Jurkat, Clone E6-1 (cell line): ENCODE measurements around the gene LDHAL6B. TPM values are rescaled to one million over a fixed set of nuclear protein-coding genes. Genes with fewer than 3 reads are reported as not detected.
"Not testable (repeated sequence)": the region's sequence is repeated elsewhere in the genome, so short reads cannot be mapped to it uniquely, and the experiment has no call there.

Experiments used
- DNase-seq: peaks from one replicate; pipeline ENCODE4 v3.0.0-alpha.2; 2011; ENCODE audit warnings: low read depth, low spot score
- H3K4me3 ChIP-seq: 2 replicates; pipeline ENCODE4 v1.5.1; 2011; ENCODE audit warnings: mild to moderate bottlenecking, low read length, control low read depth, moderate library complexity
- polyA plus RNA-seq: library from polyadenylated mRNA; unstranded; fragments of >200 nt; gene quantifications from one replicate; pipeline ENCODE4 v1.2.1, GENCODE V29; 2012; ENCODE audit warnings: missing spikeins; ENCODE audit not compliant: insufficient read length, insufficient read depth

Gene LDHAL6B
- polyA plus RNA-seq: not detected

DNA sequence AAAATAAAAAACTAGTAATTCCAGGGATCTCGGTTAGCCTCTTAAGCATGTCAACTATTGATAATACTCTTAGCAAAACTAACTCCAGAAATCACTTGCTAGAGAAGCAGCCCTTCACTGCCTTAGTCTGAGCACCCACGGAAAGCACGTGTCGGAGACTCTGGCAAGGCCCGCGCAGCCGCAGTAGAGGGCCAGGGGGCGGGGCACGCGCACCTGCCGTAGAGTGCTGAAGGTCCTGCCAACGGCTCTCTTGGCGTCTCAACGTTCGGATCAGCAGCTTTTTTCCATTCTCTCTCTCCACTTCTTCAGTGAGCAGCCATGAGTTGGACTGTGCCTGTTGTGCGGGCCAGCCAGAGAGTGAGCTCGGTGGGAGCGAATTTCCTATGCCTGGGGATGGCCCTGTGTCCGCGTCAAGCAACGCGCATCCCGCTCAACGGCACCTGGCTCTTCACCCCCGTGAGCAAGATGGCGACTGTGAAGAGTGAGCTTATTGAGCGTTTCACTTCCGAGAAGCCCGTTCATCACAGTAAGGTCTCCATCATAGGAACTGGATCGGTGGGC lies at the start of gene LDHAL6B:
Gene LDHAL6B, plus strand, starts transcription at position 221 of the 561 bp plus-strand sequence. Its CDS starts 98 bp downstream, at position 319.
- no peak for DNase-seq
- no peak within 1 kb of the TSS for H3K4me3 ChIP-seq

DNA sequence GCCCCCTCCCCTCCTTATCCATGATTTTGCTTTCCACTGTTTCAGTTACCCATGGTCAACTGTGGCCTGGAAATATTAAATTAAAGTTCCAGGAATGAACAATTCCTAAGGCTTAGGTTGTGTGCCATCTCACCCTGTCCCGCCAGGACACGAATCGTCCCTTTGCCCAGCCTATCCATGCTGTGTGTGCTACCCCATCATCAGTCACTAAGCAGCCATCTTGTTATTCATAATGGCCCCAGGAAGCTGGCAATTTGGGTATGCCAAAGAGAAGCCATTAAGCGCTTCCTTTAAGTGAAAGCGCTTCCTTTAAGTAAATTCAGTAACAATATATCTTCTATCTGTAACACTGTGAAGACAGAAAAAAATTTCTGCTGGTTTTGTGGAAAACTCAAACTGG lies 49.2 kb upstream of the LDHAL6B start:
- no peak for DNase-seq
- no peak overlapping the region for H3K4me3 ChIP-seq

DNA sequence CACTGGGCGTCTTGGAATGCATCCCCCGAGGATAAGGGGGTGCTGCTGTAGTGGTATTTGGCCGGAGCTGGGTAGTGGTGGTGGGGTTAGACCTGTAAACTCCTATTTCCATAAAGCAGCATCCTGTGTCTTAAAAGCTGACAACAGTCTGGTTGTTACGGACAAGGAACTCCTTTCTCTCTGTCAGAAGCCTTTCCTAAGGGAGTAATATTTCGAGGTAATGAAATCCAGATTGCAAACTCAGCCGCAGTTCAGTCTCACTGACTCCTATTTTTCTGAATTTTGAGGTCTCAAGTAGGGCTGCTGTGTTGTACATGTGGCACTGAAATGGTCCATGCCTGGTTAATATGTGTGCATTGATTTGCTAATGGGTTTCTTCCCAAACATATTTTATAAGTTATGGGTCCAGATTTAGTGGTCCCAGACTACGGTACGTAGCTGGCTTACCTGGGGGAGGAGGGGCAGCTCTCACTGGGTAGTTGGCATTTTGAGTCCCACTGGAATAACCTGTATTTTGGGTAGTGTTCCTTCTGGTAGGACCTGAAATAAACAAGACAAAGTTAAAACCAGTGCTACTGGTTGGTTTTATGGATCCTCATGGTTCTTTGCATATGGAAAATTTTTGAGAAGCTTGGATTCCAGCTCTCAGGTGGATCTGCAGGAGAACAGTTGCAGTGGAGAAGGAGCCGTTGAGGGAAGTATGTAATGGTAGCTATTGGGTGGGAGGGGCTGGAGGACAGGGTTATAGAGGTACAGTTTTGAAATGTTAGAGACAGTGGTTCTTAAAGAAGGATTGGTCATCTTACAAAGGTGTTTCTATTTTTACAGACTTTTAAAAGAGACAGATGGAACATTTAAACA lies 48.6 kb upstream of the LDHAL6B start:
- DNase-seq: no peak
- no peak overlapping the region for H3K4me3 ChIP-seq

DNA sequence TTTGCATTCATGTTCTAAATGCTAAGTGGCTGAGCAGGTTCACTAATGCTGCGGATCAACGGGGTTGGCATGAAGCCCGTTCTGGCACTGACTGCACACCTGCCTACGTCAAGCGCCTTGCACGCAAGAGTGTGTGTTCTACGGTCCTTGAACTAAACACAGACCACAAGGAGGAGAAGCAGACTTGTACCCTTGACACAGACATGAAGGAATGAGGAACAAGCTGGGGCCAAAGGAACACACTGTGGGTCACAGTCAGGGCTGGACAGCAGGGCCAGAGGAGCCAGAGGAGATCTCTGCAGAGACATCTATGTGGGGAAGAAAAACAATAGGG lies 48.0 kb upstream of the LDHAL6B start:
- no peak overlapping the region for H3K4me3 ChIP-seq
- DNase-seq: no peak

DNA sequence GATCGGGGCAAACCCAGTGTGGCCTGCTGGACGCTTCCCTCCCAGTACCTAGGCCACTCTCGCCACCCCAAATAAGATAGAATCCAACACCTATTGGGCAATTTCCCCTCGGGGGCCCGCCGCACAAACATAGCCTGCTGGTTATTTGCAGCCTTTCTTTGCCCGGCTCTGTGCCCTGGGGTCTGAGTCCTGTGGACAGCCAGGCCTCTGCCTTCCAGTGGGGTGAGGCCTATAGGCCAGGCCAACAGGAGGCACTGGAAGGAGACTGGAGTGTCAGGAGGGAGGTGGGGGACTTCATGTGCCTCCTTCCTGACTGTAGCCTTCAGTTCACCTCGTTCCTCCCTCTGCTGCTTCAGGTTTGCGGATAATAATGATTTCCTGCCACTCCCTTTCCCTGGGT lies 47.4 kb upstream of the LDHAL6B start:
- DNase-seq: no peak
- H3K4me3 ChIP-seq: no peak overlapping the region

DNA sequence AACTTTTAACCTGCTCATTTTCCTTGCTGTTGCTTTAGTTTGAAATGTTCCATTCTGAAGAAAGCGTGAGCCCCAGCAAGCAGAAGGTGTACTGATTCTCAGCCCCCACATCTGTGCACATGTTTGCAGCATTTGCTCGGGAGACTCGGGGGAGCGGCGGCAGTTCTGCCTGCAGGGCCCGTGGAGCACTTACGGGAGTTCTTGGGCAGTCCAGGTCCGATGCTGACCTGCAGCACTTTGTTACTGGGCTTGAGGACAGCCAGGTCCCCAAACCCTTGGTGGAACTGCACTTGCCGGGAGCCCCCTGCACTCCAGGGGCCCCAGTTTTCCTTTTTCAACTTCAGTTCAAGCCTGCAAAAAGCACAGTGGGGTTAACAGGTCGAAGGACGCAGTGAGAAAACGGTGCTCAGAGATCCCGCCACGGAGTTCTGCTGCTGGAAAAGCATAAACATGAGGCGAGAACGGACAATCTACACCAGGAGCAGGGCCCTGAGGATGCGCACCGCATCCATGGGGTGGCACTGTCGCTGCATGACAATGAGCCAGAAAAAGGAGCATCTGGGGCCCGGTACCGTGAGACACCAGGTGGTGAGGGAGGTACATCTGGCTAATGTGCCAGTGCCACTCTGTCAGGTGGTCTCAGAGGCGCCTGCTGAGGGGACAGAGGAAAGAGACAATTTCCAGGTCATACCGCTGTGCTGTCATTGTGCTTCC lies 45.6 kb upstream of the LDHAL6B start:
- no peak for DNase-seq
- no peak overlapping the region for H3K4me3 ChIP-seq

DNA sequence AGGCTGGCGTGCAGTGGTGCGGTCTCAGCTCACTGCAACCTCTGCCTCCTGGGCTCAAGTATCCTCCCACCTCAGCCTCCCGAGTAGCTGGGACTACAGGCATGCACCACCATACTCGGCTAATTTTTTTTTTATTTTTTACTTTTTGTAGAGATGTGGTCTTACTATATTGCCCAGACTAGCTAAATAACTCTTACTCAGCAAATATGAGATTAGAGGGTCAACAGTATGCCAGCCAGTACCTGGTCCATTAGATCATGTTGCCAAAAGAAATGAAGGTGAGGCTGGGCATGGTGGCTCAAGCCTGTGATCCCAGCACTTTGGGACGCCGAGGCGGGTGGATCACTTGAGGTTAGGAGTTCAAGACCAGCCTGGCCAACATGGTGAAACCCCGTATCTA lies 44.6 kb upstream of the LDHAL6B start:
- H3K4me3 ChIP-seq, DNase-seq: not testable (repeated sequence)

DNA sequence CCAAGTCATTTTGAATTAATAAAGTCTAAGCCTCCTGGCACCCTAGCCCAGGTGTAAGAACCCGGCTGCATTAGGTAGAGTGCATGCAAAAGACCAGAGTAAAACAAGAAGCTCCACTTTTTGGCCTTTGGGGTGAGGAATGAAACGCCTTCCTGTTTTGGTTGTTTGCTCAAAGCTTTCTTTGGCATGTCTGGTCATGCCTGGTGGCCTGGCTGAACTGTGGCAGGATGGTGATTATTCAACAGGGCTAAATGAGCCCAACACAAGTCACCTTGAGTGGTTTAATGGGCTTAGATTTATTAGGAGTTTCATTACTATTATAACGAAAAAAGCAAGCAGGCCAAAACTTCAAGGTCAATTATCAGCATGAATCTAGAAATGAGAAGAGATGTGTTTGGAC lies 40.9 kb upstream of the LDHAL6B start:
- no peak for DNase-seq
- no peak overlapping the region for H3K4me3 ChIP-seq

DNA sequence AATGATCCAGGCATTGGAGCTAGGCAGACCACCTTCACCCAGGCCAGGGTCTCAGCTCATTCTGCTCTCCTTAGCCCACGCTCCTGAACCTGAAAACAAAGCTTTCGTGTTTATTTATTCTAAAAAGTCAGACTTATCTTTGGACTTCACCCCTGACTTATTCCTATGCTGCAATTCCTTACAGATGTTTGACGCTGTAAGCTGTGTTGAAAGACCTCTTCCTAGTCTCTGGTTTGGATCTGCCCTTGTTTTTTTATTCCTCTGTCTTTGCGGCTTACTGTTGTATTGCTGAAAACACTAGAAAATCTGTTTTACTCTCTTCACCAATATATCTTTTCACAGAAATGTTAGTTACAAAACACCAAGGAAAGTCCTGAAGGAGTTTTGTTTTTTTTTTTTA lies 40.5 kb upstream of the LDHAL6B start:
- no peak for DNase-seq
- no peak overlapping the region for H3K4me3 ChIP-seq

DNA sequence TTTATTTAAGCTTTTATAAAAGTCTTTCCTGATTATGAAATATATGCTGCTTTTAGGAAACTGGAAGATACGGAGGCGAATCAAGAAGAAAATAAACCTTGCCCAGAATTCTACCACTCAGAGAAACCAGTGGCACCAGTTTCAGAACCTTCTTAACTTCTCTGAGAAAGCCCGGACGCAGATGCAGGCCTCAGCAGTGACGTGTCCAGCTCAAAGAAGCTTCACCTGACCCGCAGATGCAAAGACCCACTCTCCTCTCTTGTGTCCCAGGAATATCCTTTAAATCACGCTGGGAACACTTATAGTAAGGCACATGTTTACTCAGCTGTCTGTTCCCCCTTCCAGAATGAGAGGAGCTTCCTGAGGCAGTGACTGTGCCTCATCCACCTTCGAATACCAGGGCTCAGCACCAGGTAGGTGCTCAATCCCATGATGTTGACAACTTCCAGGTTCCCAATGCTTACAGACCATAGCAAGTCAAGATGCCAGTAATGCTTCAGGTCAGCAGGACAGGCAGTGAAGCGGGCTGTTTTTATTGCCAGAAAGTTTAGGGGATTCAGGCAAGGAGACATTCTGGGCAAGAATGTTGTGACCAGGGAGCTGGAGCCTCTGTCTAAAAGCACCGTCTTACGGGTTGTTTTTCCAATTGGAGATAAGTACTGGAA lies 39.9 kb upstream of the LDHAL6B start:
- no peak overlapping the region for H3K4me3 ChIP-seq
- DNase-seq: no peak

DNA sequence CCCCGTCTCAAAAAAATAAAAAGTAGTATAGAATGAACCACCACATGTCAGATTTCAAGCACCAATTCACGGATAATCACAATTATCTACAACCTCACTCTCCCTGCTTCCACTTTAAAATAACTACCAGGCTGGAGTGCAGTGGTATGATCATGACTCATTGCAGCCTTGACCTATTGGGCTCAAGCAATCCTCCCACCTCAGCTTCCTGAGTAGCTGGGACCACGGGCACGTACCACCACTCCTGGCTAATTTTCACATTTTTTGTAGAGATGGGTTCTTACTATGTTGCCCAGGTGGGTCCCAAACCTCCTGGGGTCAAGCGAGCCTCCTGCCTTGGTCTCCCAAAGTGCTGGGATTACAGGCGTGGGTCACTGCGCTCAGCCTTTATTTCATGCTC lies 38.1 kb upstream of the LDHAL6B start:
- no peak for DNase-seq
- H3K4me3 ChIP-seq: no peak overlapping the region

DNA sequence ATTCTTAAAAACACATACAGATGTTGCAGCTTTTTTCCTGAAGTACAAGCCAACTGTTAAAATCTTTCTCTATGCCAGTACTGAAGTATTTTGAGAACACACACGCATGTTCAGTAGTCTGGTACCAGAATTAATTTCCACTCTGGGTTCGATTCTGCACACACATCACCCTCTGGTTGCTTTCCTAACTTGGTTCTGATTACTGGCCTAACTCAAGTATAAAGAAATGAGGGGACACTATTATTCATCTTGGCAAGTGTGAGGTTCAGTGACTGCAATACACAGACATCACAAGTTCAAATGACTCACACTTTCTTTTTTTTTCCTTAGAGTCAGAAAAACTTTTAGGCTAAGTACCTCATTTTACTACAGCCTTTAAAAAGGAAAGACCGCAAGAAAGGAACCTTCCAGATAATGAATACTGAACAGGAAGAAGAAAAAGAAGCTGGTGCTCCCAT lies 37.4 kb upstream of the LDHAL6B start:
- no peak for DNase-seq
- no peak overlapping the region for H3K4me3 ChIP-seq

DNA sequence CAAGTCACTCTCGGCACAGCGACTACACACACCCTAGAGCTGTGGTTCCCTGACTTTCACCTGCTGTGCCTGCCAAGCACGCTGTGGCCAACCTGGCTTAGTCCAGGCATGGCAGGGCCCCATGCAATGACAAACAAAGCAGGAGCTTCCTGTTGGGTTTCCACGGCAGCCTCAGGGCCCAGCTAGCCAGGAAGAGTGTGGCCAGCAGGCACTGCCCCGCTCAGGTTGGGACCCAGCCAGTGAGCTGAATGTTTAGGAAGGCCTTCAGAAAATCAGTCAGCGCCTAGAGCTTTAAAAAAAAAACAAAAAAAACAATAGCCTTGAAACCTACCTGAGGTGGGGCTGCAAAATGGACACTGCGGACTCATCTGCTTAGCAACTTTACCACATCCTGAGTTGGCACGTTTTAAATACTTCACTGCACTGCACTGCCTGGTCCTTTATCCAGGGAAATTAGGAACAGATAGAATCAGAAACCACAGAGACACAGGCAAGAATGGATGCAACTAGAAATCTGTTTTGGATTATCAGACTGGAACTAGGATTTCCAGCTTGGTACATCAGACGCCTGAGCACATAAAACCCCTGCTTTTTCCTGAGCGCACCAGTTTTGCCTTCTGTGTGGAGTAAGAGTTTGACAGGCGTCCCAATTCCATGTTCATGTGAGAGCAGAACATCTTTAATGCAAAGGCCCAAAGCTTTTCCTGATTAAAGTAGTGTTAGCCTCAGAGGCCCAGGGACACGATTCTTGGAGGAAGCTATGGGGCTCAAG lies 36.2 kb upstream of the LDHAL6B start:
- no peak for DNase-seq

DNA sequence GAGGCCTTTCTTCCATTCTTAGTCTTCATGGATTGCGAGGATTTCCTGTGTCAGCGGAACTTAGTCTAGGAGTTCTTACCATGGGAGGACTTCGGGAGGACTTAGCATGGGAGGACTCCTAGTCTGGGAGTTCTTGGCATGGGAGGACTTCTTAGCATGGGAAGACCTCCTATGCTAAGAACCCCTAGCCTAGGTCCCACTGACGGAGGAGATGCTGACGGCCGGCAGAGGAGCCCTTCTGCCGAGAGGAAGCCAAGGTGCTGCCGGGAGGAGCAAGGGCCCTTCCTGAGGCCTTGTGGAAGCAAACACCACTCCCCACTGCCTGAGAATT lies 35.6 kb upstream of the LDHAL6B start:
- H3K4me3 ChIP-seq: no peak overlapping the region
- DNase-seq: no peak

More for the DNA sequence above, 36.2 kb upstream of the LDHAL6B start:
- no peak overlapping the region for H3K4me3 ChIP-seq

DNA sequence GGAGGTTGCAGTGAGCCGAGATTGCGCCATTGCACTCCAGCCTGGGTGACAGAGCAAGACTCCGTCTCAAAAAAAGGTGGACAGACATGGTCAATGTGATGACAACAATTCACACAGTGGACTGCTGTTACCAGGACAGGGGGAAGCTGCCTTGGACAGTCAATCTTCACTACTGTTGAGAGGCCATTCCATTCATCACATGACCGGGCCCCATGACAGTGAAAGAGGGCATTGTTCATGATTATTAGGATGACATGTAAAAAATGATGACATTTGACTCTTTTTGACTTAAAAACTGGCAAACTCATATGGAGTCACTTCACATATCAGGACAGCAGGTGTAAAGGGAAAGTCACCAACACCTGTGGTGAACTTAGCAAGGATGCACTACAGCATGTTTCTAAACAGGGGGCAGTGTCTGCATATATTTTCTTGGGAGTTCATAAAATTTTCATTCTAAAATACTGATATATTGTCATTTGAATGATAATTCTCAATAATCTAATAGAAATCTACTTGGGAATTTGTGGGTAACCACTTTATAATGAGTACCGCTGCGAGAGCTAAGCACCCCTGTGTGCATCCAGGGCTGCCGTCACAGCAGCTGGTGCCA lies 34.2 kb upstream of the LDHAL6B start:
- no peak for DNase-seq
- no peak overlapping the region for H3K4me3 ChIP-seq

DNA sequence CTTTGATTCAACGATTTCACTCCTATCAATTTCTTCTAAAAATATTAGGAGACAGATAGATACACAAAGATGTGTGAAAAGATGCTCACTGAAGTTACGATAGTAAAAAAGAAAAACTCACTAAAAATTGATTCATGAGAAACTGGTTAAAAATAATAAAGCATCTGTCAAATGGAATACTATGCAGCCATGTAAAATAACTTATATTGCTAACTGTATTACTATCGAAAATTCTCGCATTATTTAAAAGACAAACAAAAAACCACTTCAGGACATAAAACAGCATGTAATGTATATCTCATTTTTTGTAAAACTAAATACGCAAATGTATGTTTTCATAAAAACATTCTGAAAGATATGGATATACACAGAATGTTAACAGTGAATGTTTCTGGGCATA lies 33.4 kb upstream of the LDHAL6B start:
- DNase-seq: no peak

DNA sequence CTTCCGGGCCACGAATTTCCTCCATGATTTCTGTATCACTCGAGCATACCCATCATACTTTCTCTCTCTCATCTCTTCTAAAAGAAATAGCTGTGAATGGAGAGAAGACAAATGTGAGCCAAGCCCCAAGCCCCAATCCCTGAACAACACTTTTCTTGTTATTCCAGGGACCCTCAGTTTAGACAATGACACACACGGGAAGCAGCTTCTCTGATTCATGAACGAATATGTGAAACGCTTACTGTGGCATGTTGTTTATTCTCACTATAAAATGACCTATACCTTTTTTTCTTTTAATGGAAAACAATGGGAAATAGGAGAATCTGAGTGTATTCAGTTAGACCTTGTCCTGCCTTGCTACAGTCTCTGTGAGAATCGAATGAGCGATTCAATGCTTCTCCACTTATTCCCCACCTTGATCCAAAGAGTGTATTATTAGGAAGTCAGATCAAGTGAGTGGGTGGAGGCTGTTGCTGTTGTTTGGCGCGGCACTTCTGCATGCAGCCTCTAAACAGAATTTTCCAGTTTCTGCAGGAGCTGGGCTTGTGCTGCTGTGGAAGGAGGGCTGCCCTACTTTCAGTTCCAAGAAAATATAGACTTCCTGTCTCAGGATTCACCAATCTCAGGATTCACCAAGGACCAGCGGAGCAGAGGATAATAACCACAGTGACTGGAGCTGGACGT lies 32.4 kb upstream of the LDHAL6B start:
- DNase-seq: no peak
- no peak overlapping the region for H3K4me3 ChIP-seq

More for the DNA sequence above, 33.4 kb upstream of the LDHAL6B start:
- H3K4me3 ChIP-seq: no peak overlapping the region
